GM10248 (cell line): ENCODE measurements around the gene FADS1.

Source experiments
- CTCF ChIA-PET: fragments of 300-600 bp; sonication (Branson Sonifier 250); formaldehyde crosslinking; extraction: SDS; loops from one replicate; lab custom pipeline; 2021; ENCODE audit warnings: antibody characterized with exemption; lab: Yijun Ruan, JAX
- POLR2A ChIA-PET: fragments of 350-650 bp; sonication (Branson Sonifier 250); formaldehyde crosslinking; extraction: SDS; loops from one replicate; lab custom pipeline; 2020; ENCODE audit warnings: antibody characterized with exemption; lab: Yijun Ruan, JAX
- DNase-seq: peaks from one replicate; pipeline ENCODE4 v3.0.0; 2012; ENCODE audit errors: extremely low spot score
- CTCF ChIP-seq: IDR thresholded peaks from 2 replicates; pipeline ENCODE4 v1.5.1; 2012; ENCODE audit warnings: mild to moderate bottlenecking, low read depth; ENCODE audit errors: extremely low read depth, missing control alignments, control extremely low read depth

FADS1 gene

GRCh38 chr11:61853698-61854169 is 36.9 kb upstream of the FADS1 start:
- DNase-seq: no peak
- TF ChIP-seq CTCF: no peak
- ChIA-PET CTCF (interaction anchor here (1.0 to 1.3 kb wide), 3 partner anchors 12 to 57 kb away, joined by 3 to 5 read pairs (median 3); no protein-coding TSS in a partner anchor), POLR2A (no interaction called here)

- ChIA-PET CTCF (no interaction called here), POLR2A (no interaction called here)
- TF ChIP-seq CTCF: no peak
- no peak for DNase-seq
Observed at GRCh38 chr11:61851900-61852295, 35.1 kb upstream of the FADS1 start.

GRCh38 chr11:61851113-61851899 is 34.5 kb upstream of the FADS1 start:
- DNase-seq: no peak
- ChIA-PET CTCF (no interaction called here), POLR2A (no interaction called here)
- TF ChIP-seq CTCF: no peak

GRCh38 chr11:61850687-61851086 is 33.9 kb upstream of the FADS1 start:
- POLR2A ChIA-PET: no interaction called here
- no peak for DNase-seq
- TF ChIP-seq CTCF: no peak
- CTCF ChIA-PET: no interaction called here

- TF ChIP-seq CTCF: no peak
- no peak for DNase-seq
- POLR2A ChIA-PET: no interaction called here
- CTCF ChIA-PET: interaction anchor here (1.2 to 1.4 kb wide), 4 partner anchors 12 to 233 kb away, joined by 3 to 6 read pairs (median 4); no protein-coding TSS in a partner anchor
Observed at GRCh38 chr11:61848631-61849030, 31.8 kb upstream of the FADS1 start.

- POLR2A ChIA-PET: no interaction called here
- CTCF ChIA-PET: interaction anchor here (1.2 to 1.4 kb wide), 3 partner anchors 14 to 234 kb away, joined by 3 to 6 read pairs (median 4); no protein-coding TSS in a partner anchor
- no peak for TF ChIP-seq CTCF
- no peak for DNase-seq
Observed at GRCh38 chr11:61847914-61848581, 31.2 kb upstream of the FADS1 start.
